Brain microvascular endothelial cell (primary cell): ENCODE data around the gene MAP3K15.

Experiments
- DNase-seq: peaks from one replicate; pipeline ENCODE4 v3.0.0-alpha.2; 2020
- H3K27ac ChIP-seq: fragments of 250-450 bp; sonication (Bioruptor Pico); 2 replicates; pipeline ENCODE4 v1.5.1; 2020; ENCODE audit warnings: mild to moderate bottlenecking, moderate library complexity
- H3K27me3 ChIP-seq: fragments of 250-450 bp; sonication (Bioruptor Pico); replicated peaks from 2 replicates; pipeline ENCODE4 v1.5.1; 2020; ENCODE audit warnings: mild to moderate bottlenecking
- H3K36me3 ChIP-seq: fragments of 250-450 bp; sonication (Bioruptor Pico); replicated peaks from 2 replicates; pipeline ENCODE4 v1.5.1; 2020; ENCODE audit warnings: mild to moderate bottlenecking
- H3K4me3 ChIP-seq: 2 replicates; pipeline ENCODE4 v1.5.1; 2011; ENCODE audit warnings: low read depth, mild to moderate bottlenecking, control low read depth, low read length, moderate library complexity
- in situ Hi-C: cut with HindIII; loops from 2 replicates; pipeline ENCODE4 v1.10.0; 2017; ENCODE audit warnings: low sequenced_read_pairs, low pct_ligation_motif_present
- TF ChIP-seq, protein P1 (sequence below): IDR thresholded peaks from 2 replicates; pipeline ENCODE4 v1.5.1; 2011; ENCODE audit warnings: low read depth, mild to moderate bottlenecking, moderate library complexity, low read length, control low read depth, inconsistent platforms; ENCODE audit errors: missing control alignments

The MAP3K15 gene, protein sequence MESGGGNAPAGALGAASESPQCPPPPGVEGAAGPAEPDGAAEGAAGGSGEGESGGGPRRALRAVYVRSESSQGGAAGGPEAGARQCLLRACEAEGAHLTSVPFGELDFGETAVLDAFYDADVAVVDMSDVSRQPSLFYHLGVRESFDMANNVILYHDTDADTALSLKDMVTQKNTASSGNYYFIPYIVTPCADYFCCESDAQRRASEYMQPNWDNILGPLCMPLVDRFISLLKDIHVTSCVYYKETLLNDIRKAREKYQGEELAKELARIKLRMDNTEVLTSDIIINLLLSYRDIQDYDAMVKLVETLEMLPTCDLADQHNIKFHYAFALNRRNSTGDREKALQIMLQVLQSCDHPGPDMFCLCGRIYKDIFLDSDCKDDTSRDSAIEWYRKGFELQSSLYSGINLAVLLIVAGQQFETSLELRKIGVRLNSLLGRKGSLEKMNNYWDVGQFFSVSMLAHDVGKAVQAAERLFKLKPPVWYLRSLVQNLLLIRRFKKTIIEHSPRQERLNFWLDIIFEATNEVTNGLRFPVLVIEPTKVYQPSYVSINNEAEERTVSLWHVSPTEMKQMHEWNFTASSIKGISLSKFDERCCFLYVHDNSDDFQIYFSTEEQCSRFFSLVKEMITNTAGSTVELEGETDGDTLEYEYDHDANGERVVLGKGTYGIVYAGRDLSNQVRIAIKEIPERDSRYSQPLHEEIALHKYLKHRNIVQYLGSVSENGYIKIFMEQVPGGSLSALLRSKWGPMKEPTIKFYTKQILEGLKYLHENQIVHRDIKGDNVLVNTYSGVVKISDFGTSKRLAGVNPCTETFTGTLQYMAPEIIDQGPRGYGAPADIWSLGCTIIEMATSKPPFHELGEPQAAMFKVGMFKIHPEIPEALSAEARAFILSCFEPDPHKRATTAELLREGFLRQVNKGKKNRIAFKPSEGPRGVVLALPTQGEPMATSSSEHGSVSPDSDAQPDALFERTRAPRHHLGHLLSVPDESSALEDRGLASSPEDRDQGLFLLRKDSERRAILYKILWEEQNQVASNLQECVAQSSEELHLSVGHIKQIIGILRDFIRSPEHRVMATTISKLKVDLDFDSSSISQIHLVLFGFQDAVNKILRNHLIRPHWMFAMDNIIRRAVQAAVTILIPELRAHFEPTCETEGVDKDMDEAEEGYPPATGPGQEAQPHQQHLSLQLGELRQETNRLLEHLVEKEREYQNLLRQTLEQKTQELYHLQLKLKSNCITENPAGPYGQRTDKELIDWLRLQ (N-terminal part only)

DNA sequence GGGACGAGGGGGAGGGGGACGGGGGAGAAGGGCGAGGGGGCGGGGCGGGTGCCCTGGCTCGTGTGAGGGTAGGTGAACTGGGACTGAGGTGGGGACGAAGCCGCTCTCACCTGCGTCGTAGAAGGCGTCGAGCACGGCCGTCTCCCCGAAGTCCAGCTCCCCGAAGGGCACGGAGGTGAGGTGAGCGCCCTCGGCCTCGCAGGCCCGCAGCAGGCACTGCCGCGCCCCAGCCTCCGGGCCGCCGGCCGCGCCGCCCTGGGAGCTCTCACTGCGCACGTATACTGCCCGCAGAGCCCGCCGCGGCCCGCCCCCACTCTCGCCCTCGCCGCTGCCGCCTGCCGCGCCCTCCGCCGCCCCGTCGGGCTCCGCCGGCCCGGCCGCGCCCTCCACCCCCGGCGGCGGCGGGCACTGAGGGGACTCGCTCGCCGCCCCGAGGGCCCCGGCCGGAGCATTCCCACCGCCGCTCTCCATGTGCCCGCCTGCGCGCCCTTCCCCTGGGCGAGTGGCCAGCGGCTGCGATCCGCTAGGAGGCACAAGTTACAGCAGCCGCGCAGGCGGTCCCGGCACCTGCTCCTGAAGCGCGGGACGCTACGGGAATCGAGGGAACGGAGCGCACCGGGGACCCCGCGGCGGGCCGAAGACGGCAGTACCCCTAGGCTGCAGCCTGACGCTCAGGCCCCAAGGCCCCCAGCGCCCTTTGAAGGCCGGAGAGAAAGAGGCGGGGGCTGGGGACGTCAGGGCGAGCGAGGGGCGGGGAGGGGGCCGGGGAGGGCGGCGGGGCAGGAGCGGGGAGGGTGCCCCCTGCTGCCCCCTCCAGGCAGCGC is at the start of gene MAP3K15:
Gene MAP3K15, minus strand, starts transcription at position 718 of the 824 bp plus-strand sequence. Its CDS starts 247 bp downstream, at position 471.
- no peak for DNase-seq
- H3K27me3 ChIP-seq, result no peaks in the 10 kb centered on the region
- no peaks in the 10 kb centered on the region for H3K36me3 ChIP-seq
- TF ChIP-seq, protein P1, sequence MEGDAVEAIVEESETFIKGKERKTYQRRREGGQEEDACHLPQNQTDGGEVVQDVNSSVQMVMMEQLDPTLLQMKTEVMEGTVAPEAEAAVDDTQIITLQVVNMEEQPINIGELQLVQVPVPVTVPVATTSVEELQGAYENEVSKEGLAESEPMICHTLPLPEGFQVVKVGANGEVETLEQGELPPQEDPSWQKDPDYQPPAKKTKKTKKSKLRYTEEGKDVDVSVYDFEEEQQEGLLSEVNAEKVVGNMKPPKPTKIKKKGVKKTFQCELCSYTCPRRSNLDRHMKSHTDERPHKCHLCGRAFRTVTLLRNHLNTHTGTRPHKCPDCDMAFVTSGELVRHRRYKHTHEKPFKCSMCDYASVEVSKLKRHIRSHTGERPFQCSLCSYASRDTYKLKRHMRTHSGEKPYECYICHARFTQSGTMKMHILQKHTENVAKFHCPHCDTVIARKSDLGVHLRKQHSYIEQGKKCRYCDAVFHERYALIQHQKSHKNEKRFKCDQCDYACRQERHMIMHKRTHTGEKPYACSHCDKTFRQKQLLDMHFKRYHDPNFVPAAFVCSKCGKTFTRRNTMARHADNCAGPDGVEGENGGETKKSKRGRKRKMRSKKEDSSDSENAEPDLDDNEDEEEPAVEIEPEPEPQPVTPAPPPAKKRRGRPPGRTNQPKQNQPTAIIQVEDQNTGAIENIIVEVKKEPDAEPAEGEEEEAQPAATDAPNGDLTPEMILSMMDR, result peak; percentile 3
- in situ Hi-C loops, result no loop called here
- H3K27ac ChIP-seq, result no peak within 1 kb of the TSS
- H3K4me3 ChIP-seq, result peak within 1 kb of the TSS; percentile 15

DNA sequence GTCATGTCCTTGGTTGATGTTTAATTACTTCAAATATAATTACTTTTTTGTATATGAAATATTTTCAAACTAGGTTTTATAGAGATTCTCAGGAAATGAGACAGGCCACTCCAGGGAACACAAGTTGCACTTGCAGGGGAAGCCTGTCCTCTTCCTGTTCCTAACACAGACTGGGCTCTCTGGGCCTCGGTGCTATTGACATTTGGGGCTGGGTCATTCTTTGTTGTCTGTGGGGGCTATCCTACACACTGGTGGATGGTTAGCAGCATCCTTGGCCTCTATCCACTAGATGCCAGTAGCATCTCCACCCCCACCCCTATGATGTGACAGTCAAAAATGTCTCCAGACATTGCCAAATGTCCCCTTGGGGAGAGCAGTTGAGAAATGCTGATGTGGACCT is 49.3 kb upstream of the MAP3K15 start:
- no peak for DNase-seq
- H3K27ac ChIP-seq, result no peak overlapping the region
- TF ChIP-seq, protein P1, result no peak
- no peak overlapping the region for H3K4me3 ChIP-seq
- H3K36me3 ChIP-seq, result no peaks in the 10 kb centered on the region
- in situ Hi-C loops, result no loop called here
- H3K27me3 ChIP-seq, result no peaks in the 10 kb centered on the region

DNA sequence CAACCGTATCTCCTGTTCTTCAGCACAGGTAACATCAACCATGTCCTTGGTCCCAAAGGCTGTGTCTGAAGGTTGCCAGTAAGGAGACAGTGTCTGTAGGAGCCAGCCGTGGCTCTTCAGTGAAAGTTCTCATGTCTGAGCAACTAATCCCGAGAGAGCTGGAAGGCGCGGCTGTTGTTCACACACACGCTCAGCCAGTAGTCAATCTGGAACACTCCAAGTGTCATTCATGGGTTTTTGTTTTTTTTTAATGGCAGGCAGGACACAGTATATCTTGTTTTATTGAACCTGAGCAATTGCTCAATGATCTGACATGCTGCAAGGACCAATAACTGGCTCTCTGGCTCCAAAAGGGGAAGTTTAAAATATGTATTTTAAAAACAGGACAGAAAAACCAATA is 48.4 kb upstream of the MAP3K15 start:
- TF ChIP-seq, protein P1, result no peak
- in situ Hi-C loops, result no loop called here

DNA sequence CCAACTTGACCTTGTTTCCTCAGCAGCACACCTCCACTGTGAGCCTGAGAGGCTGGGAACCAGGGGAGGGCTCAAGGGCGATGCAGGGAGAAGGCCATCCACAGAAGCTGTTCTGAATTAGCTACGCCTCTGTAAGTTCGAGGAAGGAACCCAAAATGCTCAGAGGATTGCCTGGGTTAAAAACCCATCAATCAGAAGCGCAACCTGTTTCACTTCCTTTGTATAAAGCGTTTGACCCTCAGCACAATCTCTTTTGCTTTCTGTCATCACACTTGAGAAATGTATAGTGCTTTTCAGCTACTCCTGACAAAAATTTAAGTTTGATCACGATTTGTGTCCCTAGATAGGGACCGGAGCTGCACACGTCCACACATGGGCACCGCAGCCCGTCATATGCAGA is 48.0 kb upstream of the MAP3K15 start:
- H3K27ac ChIP-seq, result no peak overlapping the region
- no peaks in the 10 kb centered on the region for H3K27me3 ChIP-seq
- no peak for DNase-seq
- TF ChIP-seq, protein P1, result no peak
- in situ Hi-C loops, result no loop called here
- no peak overlapping the region for H3K4me3 ChIP-seq
- no peaks in the 10 kb centered on the region for H3K36me3 ChIP-seq

More for the DNA sequence above, 48.4 kb upstream of the MAP3K15 start:
- H3K27ac ChIP-seq, result no peak overlapping the region
- no peak for DNase-seq
- no peaks in the 10 kb centered on the region for H3K36me3 ChIP-seq
- H3K27me3 ChIP-seq, result no peaks in the 10 kb centered on the region
- H3K4me3 ChIP-seq, result no peak overlapping the region

DNA sequence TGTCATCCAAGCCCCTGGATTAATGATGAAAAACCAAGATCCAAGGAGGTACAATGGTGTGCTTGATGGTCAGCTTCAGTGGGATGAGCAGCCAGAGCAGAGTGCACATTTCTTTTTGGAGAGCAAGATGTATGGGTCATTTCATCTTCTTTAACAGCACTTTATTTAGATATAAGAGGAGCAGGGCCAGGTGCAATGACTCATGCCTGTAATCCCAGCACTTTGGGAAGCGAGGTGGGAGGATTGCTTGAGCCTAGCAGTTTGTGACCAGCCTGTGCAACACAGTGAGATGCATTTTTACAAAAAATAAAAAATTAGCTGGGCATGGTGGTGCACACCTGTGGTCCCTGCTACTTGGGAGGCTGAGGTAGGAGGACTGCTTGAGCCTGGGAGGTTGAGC is 45.3 kb upstream of the MAP3K15 start:
- H3K4me3 ChIP-seq, result no peak overlapping the region
- TF ChIP-seq, protein P1, result no peak
- no peaks in the 10 kb centered on the region for H3K36me3 ChIP-seq
- in situ Hi-C loops, result no loop called here
- no peak for DNase-seq
- H3K27me3 ChIP-seq, result no peaks in the 10 kb centered on the region
- no peak overlapping the region for H3K27ac ChIP-seq
